ENCODE data around the gene KAZN.

Gene KAZN

GRCh38 chr1:15154480-15155036 lies 556.1 kb downstream of the KAZN start:
- no peak for DNase-seq

GRCh38 chr1:15155191-15155590 lies 556.7 kb downstream of the KAZN start:
- DNase-seq, result no peak

- DNase-seq, result no peak
Measured at GRCh38 chr1:15155888-15156741, 557.6 kb downstream of the KAZN start.

- no peak for DNase-seq
Measured at GRCh38 chr1:15156807-15157380, 558.4 kb downstream of the KAZN start.

GRCh38 chr1:15157524-15158399 lies 559.3 kb downstream of the KAZN start:
- no peak for DNase-seq

GRCh38 chr1:15158506-15159165 lies 560.2 kb downstream of the KAZN start:
- DNase-seq, result no peak

- DNase-seq, result no peak
Measured at GRCh38 chr1:15159166-15159555, 560.7 kb downstream of the KAZN start.

GRCh38 chr1:15160626-15161025 lies 562.1 kb downstream of the KAZN start:
- no peak for DNase-seq

- no peak for DNase-seq
Measured at GRCh38 chr1:15167386-15167785, 568.9 kb downstream of the KAZN start.

Data from KG1 (cell line).